ENCODE results near the gene DYDC1. TPM values are rescaled to one million over a fixed set of nuclear protein-coding genes. Genes with fewer than 3 reads are reported as not detected.
A peak's percentile ranks its signal among the peaks of the same experiment; 100 is the strongest.

DYDC1 gene
- total RNA-seq, 2 donors from 2014 or later = not detected

GRCh38 chr10:80296942-80297341 lies 59.6 kb downstream of the DYDC1 start:
- TF ChIP-seq CTCF (IDR thresholded peaks at IDR 0.05) = no peak
- no peaks in the 10 kb centered on the region for H3K9me3 ChIP-seq
- intact Hi-C loops (cut with DNase I) = no loop called here
- H3K27ac ChIP-seq = no peak overlapping the region
- no peak overlapping the region for H3K4me3 ChIP-seq
- H3K4me1 ChIP-seq = no peaks in the 10 kb centered on the region
- no peak for DNase-seq
- H3K9ac ChIP-seq (ENCODE audit: low read depth in 2 of 2, low read length in 2 of 2) = no peak overlapping the region
- no peaks in the 10 kb centered on the region for H3K27me3 ChIP-seq
- no peaks in the 10 kb centered on the region for H3K36me3 ChIP-seq

GRCh38 chr10:80292607-80293239 lies 63.8 kb downstream of the DYDC1 start:
- Histone ChIP-seq H3K36me3 (no peaks in the 10 kb centered on the region), H3K4me1 (no peaks in the 10 kb centered on the region), H3K9me3 (no peaks in the 10 kb centered on the region), H3K27ac (no peak overlapping the region), H3K4me3 (no peak overlapping the region), H3K27me3 (no peaks in the 10 kb centered on the region), H3K9ac (ENCODE audit: low read depth in 2 of 2, low read length in 2 of 2) (no peak overlapping the region)
- intact Hi-C loops (cut with DNase I) = no loop called here
- TF ChIP-seq CTCF (IDR thresholded peaks at IDR 0.05) = no peak
- DNase-seq = no peak

GRCh38 chr10:80290474-80291220 lies 65.9 kb downstream of the DYDC1 start:
- no peak overlapping the region for H3K27ac ChIP-seq

GRCh38 chr10:80289451-80290287 lies 66.9 kb downstream of the DYDC1 start, which contains the start of gene MAT1A:
Gene MAT1A (minus strand): TSS chr10:80289658. CDS start chr10:80289423, 235 bp downstream.
- no peak for TF ChIP-seq CTCF (IDR thresholded peaks at IDR 0.05)
- Histone ChIP-seq H3K36me3 (no peaks in the 10 kb centered on the region), H3K9ac (ENCODE audit: low read depth in 2 of 2, low read length in 2 of 2) (no peak within 1 kb of the TSS), H3K27ac (no peak within 1 kb of the TSS), H3K4me3 (no peak within 1 kb of the TSS), H3K9me3 (no peaks in the 10 kb centered on the region), H3K27me3 (no peaks in the 10 kb centered on the region), H3K4me1 (no peaks in the 10 kb centered on the region)
- DNase-seq = peak; percentile 39
- intact Hi-C loops (cut with DNase I) = no loop called here

More at GRCh38 chr10:80290474-80291220, 65.9 kb downstream of the DYDC1 start:
- Histone ChIP-seq H3K36me3 (no peaks in the 10 kb centered on the region), H3K9me3 (no peaks in the 10 kb centered on the region), H3K9ac (ENCODE audit: low read depth in 2 of 2, low read length in 2 of 2) (no peak overlapping the region), H3K27me3 (no peaks in the 10 kb centered on the region), H3K4me3 (no peak overlapping the region), H3K4me1 (no peaks in the 10 kb centered on the region)
- intact Hi-C loops (cut with DNase I) = no loop called here
- no peak for TF ChIP-seq CTCF (IDR thresholded peaks at IDR 0.05)
- no peak for DNase-seq

GRCh38 chr10:80288849-80289248 lies 67.7 kb downstream of the DYDC1 start:
- DNase-seq = no peak
- intact Hi-C loops (cut with DNase I) = no loop called here
- Histone ChIP-seq H3K9ac (ENCODE audit: low read depth in 2 of 2, low read length in 2 of 2) (no peak overlapping the region), H3K36me3 (no peaks in the 10 kb centered on the region), H3K27me3 (no peaks in the 10 kb centered on the region), H3K9me3 (no peaks in the 10 kb centered on the region), H3K4me3 (no peak overlapping the region), H3K27ac (no peak overlapping the region), H3K4me1 (no peaks in the 10 kb centered on the region)
- no peak for TF ChIP-seq CTCF (IDR thresholded peaks at IDR 0.05)
